Measurements from ENCODE around the gene UBE2K.
"Not testable (repeated sequence)": the region's sequence is repeated elsewhere in the genome, so short reads cannot be mapped to it uniquely, and the experiment has no call there.

The UBE2K gene

GRCh38 chr4:39721273-39721672 lies 23.3 kb downstream of the UBE2K start:
- not testable (repeated sequence) for H3K9me3 ChIP-seq (ENCODE audit: control insufficient read depth in 5 of 5, low read length in 5 of 5); H3K27ac ChIP-seq (ENCODE audit: low read depth, low read length)
- peaks cover 0 to 16% (median 5%) of the 10 kb centered on the region in 5 donors for H3K4me1 ChIP-seq (ENCODE audit: control insufficient read depth in 5 of 5, insufficient read depth in 5 of 5, low read length in 5 of 5)

GRCh38 chr4:39721788-39722187 lies 23.9 kb downstream of the UBE2K start:
- Histone ChIP-seq H3K9ac (ENCODE audit: low read length in 5 of 5) (no peak overlapping the region), H3K9me3 (ENCODE audit: control insufficient read depth in 5 of 5, low read length in 5 of 5) (no peaks in the 10 kb centered on the region), H3K36me3 (ENCODE audit: control insufficient read depth in 5 of 5, insufficient read depth in 5 of 5, low read length in 5 of 5) (peaks cover 0 to 4% (median 0%) of the 10 kb centered on the region in 5 donors), H3K4me1 (ENCODE audit: control insufficient read depth in 5 of 5, insufficient read depth in 5 of 5, low read length in 5 of 5) (peaks cover 0 to 16% (median 5%) of the 10 kb centered on the region in 5 donors), H3K27ac (ENCODE audit: low read depth, low read length) (no peak overlapping the region), H3K4me3 (ENCODE audit: low read depth in 1 of 5, low read length in 5 of 5) (no peak overlapping the region), H3K27me3 (ENCODE audit: control insufficient read depth in 5 of 5, insufficient read depth in 4 of 5, low read length in 5 of 5) (no peaks in the 10 kb centered on the region)

More at GRCh38 chr4:39721273-39721672, 23.3 kb downstream of the UBE2K start:
- not testable (repeated sequence) for H3K9ac ChIP-seq (ENCODE audit: low read length in 5 of 5); H3K36me3 ChIP-seq (ENCODE audit: control insufficient read depth in 5 of 5, insufficient read depth in 5 of 5, low read length in 5 of 5); H3K27me3 ChIP-seq (ENCODE audit: control insufficient read depth in 5 of 5, insufficient read depth in 4 of 5, low read length in 5 of 5); H3K4me3 ChIP-seq (ENCODE audit: low read depth in 1 of 5, low read length in 5 of 5)

- Histone ChIP-seq H3K9ac (ENCODE audit: low read length in 5 of 5) (no peak overlapping the region), H3K27ac (ENCODE audit: low read depth, low read length) (no peak overlapping the region), H3K36me3 (ENCODE audit: control insufficient read depth in 5 of 5, insufficient read depth in 5 of 5, low read length in 5 of 5) (peaks cover 0 to 6% (median 0%) of the 10 kb centered on the region in 5 donors), H3K4me1 (ENCODE audit: control insufficient read depth in 5 of 5, insufficient read depth in 5 of 5, low read length in 5 of 5) (peaks cover 0 to 14% (median 10%) of the 10 kb centered on the region in 5 donors), H3K9me3 (ENCODE audit: control insufficient read depth in 5 of 5, low read length in 5 of 5) (no peaks in the 10 kb centered on the region), H3K27me3 (ENCODE audit: control insufficient read depth in 5 of 5, insufficient read depth in 4 of 5, low read length in 5 of 5) (no peaks in the 10 kb centered on the region), H3K4me3 (ENCODE audit: low read depth in 1 of 5, low read length in 5 of 5) (no peak overlapping the region)
These were observed 31.6 kb downstream of the UBE2K start for GRCh38 chr4:39729557-39729956.

GRCh38 chr4:39730072-39730471 lies 32.1 kb downstream of the UBE2K start:
- Histone ChIP-seq H3K4me3 (ENCODE audit: low read depth in 1 of 5, low read length in 5 of 5) (no peak overlapping the region), H3K36me3 (ENCODE audit: control insufficient read depth in 5 of 5, insufficient read depth in 5 of 5, low read length in 5 of 5) (peaks cover 0 to 10% (median 0%) of the 10 kb centered on the region in 5 donors), H3K9ac (ENCODE audit: low read length in 5 of 5) (no peak overlapping the region), H3K4me1 (ENCODE audit: control insufficient read depth in 5 of 5, insufficient read depth in 5 of 5, low read length in 5 of 5) (peaks cover 0 to 14% (median 8%) of the 10 kb centered on the region in 5 donors), H3K27me3 (ENCODE audit: control insufficient read depth in 5 of 5, insufficient read depth in 4 of 5, low read length in 5 of 5) (no peaks in the 10 kb centered on the region), H3K9me3 (ENCODE audit: control insufficient read depth in 5 of 5, low read length in 5 of 5) (no peaks in the 10 kb centered on the region), H3K27ac (ENCODE audit: low read depth, low read length) (no peak overlapping the region)

- no peak overlapping the region for H3K27ac ChIP-seq (ENCODE audit: low read depth, low read length)
- H3K9ac ChIP-seq (ENCODE audit: low read length in 5 of 5), result no peak overlapping the region
- H3K9me3 ChIP-seq (ENCODE audit: control insufficient read depth in 5 of 5, low read length in 5 of 5), result no peaks in the 10 kb centered on the region
- no peaks in the 10 kb centered on the region for H3K27me3 ChIP-seq (ENCODE audit: control insufficient read depth in 5 of 5, insufficient read depth in 4 of 5, low read length in 5 of 5)
- no peak overlapping the region for H3K4me3 ChIP-seq (ENCODE audit: low read depth in 1 of 5, low read length in 5 of 5)
- peaks cover 0 to 9% (median 5%) of the 10 kb centered on the region in 5 donors for H3K4me1 ChIP-seq (ENCODE audit: control insufficient read depth in 5 of 5, insufficient read depth in 5 of 5, low read length in 5 of 5)
- H3K36me3 ChIP-seq (ENCODE audit: control insufficient read depth in 5 of 5, insufficient read depth in 5 of 5, low read length in 5 of 5), result peaks cover 0 to 10% (median 0%) of the 10 kb centered on the region in 5 donors
These were observed 34.0 kb downstream of the UBE2K start for GRCh38 chr4:39731908-39732307.

- H3K9ac ChIP-seq (ENCODE audit: low read length in 5 of 5), result no peak overlapping the region
- no peaks in the 10 kb centered on the region for H3K9me3 ChIP-seq (ENCODE audit: control insufficient read depth in 5 of 5, low read length in 5 of 5)
- H3K4me1 ChIP-seq (ENCODE audit: control insufficient read depth in 5 of 5, insufficient read depth in 5 of 5, low read length in 5 of 5), result peaks cover 0 to 9% (median 5%) of the 10 kb centered on the region in 5 donors
- H3K36me3 ChIP-seq (ENCODE audit: control insufficient read depth in 5 of 5, insufficient read depth in 5 of 5, low read length in 5 of 5), result peaks cover 0 to 5% (median 0%) of the 10 kb centered on the region in 5 donors
- no peak overlapping the region for H3K4me3 ChIP-seq (ENCODE audit: low read depth in 1 of 5, low read length in 5 of 5)
- no peaks in the 10 kb centered on the region for H3K27me3 ChIP-seq (ENCODE audit: control insufficient read depth in 5 of 5, insufficient read depth in 4 of 5, low read length in 5 of 5)
- H3K27ac ChIP-seq (ENCODE audit: low read depth, low read length), result no peak overlapping the region
These were observed 34.8 kb downstream of the UBE2K start for GRCh38 chr4:39732728-39733127.

- not testable (repeated sequence) for H3K9ac ChIP-seq (ENCODE audit: low read length in 5 of 5); H3K36me3 ChIP-seq (ENCODE audit: control insufficient read depth in 5 of 5, insufficient read depth in 5 of 5, low read length in 5 of 5); H3K4me3 ChIP-seq (ENCODE audit: low read depth in 1 of 5, low read length in 5 of 5); H3K27ac ChIP-seq (ENCODE audit: low read depth, low read length); H3K4me1 ChIP-seq (ENCODE audit: control insufficient read depth in 5 of 5, insufficient read depth in 5 of 5, low read length in 5 of 5); H3K27me3 ChIP-seq (ENCODE audit: control insufficient read depth in 5 of 5, insufficient read depth in 4 of 5, low read length in 5 of 5); H3K9me3 ChIP-seq (ENCODE audit: control insufficient read depth in 5 of 5, low read length in 5 of 5)
These were observed 41.7 kb downstream of the UBE2K start for GRCh38 chr4:39739591-39739990.

- Histone ChIP-seq H3K27ac (ENCODE audit: low read depth, low read length) (no peak overlapping the region), H3K4me1 (ENCODE audit: control insufficient read depth in 5 of 5, insufficient read depth in 5 of 5, low read length in 5 of 5) (no peaks in the 10 kb centered on the region), H3K27me3 (ENCODE audit: control insufficient read depth in 5 of 5, insufficient read depth in 4 of 5, low read length in 5 of 5) (no peaks in the 10 kb centered on the region), H3K36me3 (ENCODE audit: control insufficient read depth in 5 of 5, insufficient read depth in 5 of 5, low read length in 5 of 5) (peaks cover 0 to 11% (median 4%) of the 10 kb centered on the region in 5 donors), H3K4me3 (ENCODE audit: low read depth in 1 of 5, low read length in 5 of 5) (no peak overlapping the region), H3K9ac (ENCODE audit: low read length in 5 of 5) (no peak overlapping the region), H3K9me3 (ENCODE audit: control insufficient read depth in 5 of 5, low read length in 5 of 5) (no peaks in the 10 kb centered on the region)
These were observed 43.5 kb downstream of the UBE2K start for GRCh38 chr4:39741401-39741800.

GRCh38 chr4:39745920-39746319 lies 48.0 kb downstream of the UBE2K start:
- Histone ChIP-seq H3K4me1 (ENCODE audit: control insufficient read depth in 5 of 5, insufficient read depth in 5 of 5, low read length in 5 of 5) (no peaks in the 10 kb centered on the region), H3K9ac (ENCODE audit: low read length in 5 of 5) (no peak overlapping the region), H3K36me3 (ENCODE audit: control insufficient read depth in 5 of 5, insufficient read depth in 5 of 5, low read length in 5 of 5) (peaks cover 3 to 19% (median 11%) of the 10 kb centered on the region in 5 donors), H3K27me3 (ENCODE audit: control insufficient read depth in 5 of 5, insufficient read depth in 4 of 5, low read length in 5 of 5) (no peaks in the 10 kb centered on the region), H3K9me3 (ENCODE audit: control insufficient read depth in 5 of 5, low read length in 5 of 5) (no peaks in the 10 kb centered on the region), H3K27ac (ENCODE audit: low read depth, low read length) (no peak overlapping the region), H3K4me3 (ENCODE audit: low read depth in 1 of 5, low read length in 5 of 5) (no peak overlapping the region)

GRCh38 chr4:39750216-39750615 lies 52.3 kb downstream of the UBE2K start:
- H3K27ac ChIP-seq (ENCODE audit: low read depth, low read length), result no peak overlapping the region
- H3K4me1 ChIP-seq (ENCODE audit: control insufficient read depth in 5 of 5, insufficient read depth in 5 of 5, low read length in 5 of 5), result no peaks in the 10 kb centered on the region
- no peak overlapping the region for H3K9ac ChIP-seq (ENCODE audit: low read length in 5 of 5)
- H3K9me3 ChIP-seq (ENCODE audit: control insufficient read depth in 5 of 5, low read length in 5 of 5), result no peaks in the 10 kb centered on the region
- H3K36me3 ChIP-seq (ENCODE audit: control insufficient read depth in 5 of 5, insufficient read depth in 5 of 5, low read length in 5 of 5), result peaks cover 3 to 24% (median 12%) of the 10 kb centered on the region in 5 donors
- H3K27me3 ChIP-seq (ENCODE audit: control insufficient read depth in 5 of 5, insufficient read depth in 4 of 5, low read length in 5 of 5), result no peaks in the 10 kb centered on the region
- H3K4me3 ChIP-seq (ENCODE audit: low read depth in 1 of 5, low read length in 5 of 5), result no peak overlapping the region

GRCh38 chr4:39754309-39754708 lies 56.4 kb downstream of the UBE2K start:
- H3K9me3 ChIP-seq (ENCODE audit: control insufficient read depth in 5 of 5, low read length in 5 of 5), result no peaks in the 10 kb centered on the region
- H3K27ac ChIP-seq (ENCODE audit: low read depth, low read length), result no peak overlapping the region
- H3K36me3 ChIP-seq (ENCODE audit: control insufficient read depth in 5 of 5, insufficient read depth in 5 of 5, low read length in 5 of 5), result peaks cover 12 to 36% (median 18%) of the 10 kb centered on the region in 5 donors
- no peak overlapping the region for H3K9ac ChIP-seq (ENCODE audit: low read length in 5 of 5)
- no peak overlapping the region for H3K4me3 ChIP-seq (ENCODE audit: low read depth in 1 of 5, low read length in 5 of 5)
- H3K4me1 ChIP-seq (ENCODE audit: control insufficient read depth in 5 of 5, insufficient read depth in 5 of 5, low read length in 5 of 5), result no peaks in the 10 kb centered on the region
- H3K27me3 ChIP-seq (ENCODE audit: control insufficient read depth in 5 of 5, insufficient read depth in 4 of 5, low read length in 5 of 5), result no peaks in the 10 kb centered on the region
